Measurements from ENCODE around the gene PDE8A. TPM values are rescaled to one million over a fixed set of nuclear protein-coding genes. Genes with fewer than 3 reads are reported as not detected.

PDE8A gene
- total and polyA plus RNA-seq, 2 donors (not counting 1 experiment from before 2014, with no cell fraction given) = 17.7 to 26.3 TPM

DNA sequence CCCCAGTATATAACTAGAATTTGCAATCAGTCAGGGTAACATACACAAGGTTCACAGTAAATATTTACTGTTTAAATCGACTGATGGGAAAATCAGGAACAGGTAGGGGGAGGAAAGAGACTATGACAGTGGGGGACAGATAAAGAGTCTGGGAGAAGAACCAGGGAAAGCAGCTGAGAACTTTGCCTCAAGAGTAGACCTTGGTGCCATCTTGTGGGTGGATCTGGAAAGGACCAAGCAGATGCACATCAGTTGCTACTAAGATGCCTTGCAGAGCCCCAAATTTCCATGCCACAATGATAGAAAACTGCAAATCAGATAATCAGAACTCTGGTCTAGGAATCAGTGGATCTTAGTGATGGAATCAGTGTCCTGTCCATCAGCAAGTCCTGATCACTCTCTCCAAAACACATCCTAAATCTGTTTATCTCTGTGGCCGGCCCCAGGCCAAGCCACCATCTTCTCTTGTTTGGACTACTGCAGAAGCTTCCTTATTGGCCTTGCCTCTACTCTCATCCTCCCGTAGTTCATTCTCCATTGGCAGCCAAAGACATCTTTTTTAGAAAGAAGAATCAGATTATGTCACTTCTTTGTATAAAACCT is 62.7 kb downstream of the PDE8A start:
- H3K9ac ChIP-seq (ENCODE audit: insufficient read depth, low read length) = no peak overlapping the region
- no peak overlapping the region for H2AFZ ChIP-seq (ENCODE audit: low read length)
- H3K27me3 ChIP-seq (ENCODE audit: control insufficient read depth, insufficient read depth, low read length) = no peaks in the 10 kb centered on the region
- DNase-seq (ENCODE audit: low read depth in 2 of 2) = peak; percentile 60 to 85
- H4K20me1 ChIP-seq (ENCODE audit: control insufficient read depth, extremely low read depth, insufficient read depth, low read length) = no peaks in the 10 kb centered on the region
- no peaks in the 10 kb centered on the region for H3K79me2 ChIP-seq (ENCODE audit: control insufficient read depth, insufficient read depth, low read length)
- no peaks in the 10 kb centered on the region for H3K36me3 ChIP-seq (ENCODE audit: control insufficient read depth, insufficient read depth, low read length)
- H3K4me1 ChIP-seq (ENCODE audit: control insufficient read depth, extremely low read depth, insufficient read depth, low read length) = peaks cover 8% of the 10 kb centered on the region
- no peak overlapping the region for H3K4me3 ChIP-seq (replicated peaks in 1 of 4; ENCODE audit: control extremely low read depth in 1 of 4, insufficient read depth in 1 of 4, low read depth in 3 of 4, low read length in 4 of 4)
- no peak overlapping the region for H3K4me2 ChIP-seq (ENCODE audit: extremely low read depth, insufficient read depth, low read length)
- H3K9me3 ChIP-seq (ENCODE audit: control insufficient read depth, insufficient read depth, low read depth, low read length) = no peaks in the 10 kb centered on the region
- TF ChIP-seq EZH2 (IDR thresholded peaks at IDR 0.05; ENCODE audit: low read length, missing control alignments) = no peak
- TF ChIP-seq, protein P1, sequence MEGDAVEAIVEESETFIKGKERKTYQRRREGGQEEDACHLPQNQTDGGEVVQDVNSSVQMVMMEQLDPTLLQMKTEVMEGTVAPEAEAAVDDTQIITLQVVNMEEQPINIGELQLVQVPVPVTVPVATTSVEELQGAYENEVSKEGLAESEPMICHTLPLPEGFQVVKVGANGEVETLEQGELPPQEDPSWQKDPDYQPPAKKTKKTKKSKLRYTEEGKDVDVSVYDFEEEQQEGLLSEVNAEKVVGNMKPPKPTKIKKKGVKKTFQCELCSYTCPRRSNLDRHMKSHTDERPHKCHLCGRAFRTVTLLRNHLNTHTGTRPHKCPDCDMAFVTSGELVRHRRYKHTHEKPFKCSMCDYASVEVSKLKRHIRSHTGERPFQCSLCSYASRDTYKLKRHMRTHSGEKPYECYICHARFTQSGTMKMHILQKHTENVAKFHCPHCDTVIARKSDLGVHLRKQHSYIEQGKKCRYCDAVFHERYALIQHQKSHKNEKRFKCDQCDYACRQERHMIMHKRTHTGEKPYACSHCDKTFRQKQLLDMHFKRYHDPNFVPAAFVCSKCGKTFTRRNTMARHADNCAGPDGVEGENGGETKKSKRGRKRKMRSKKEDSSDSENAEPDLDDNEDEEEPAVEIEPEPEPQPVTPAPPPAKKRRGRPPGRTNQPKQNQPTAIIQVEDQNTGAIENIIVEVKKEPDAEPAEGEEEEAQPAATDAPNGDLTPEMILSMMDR (conservative IDR thresholded peaks at IDR 0.05 in 1 of 2, IDR thresholded peaks at IDR 0.05 in 1 of 2; ENCODE audit: low read depth in 1 of 2, low read length in 2 of 2) = peak; percentile 66 to 80
- H3K27ac ChIP-seq (ENCODE audit: insufficient read depth, low read length) = no peak overlapping the region

DNA sequence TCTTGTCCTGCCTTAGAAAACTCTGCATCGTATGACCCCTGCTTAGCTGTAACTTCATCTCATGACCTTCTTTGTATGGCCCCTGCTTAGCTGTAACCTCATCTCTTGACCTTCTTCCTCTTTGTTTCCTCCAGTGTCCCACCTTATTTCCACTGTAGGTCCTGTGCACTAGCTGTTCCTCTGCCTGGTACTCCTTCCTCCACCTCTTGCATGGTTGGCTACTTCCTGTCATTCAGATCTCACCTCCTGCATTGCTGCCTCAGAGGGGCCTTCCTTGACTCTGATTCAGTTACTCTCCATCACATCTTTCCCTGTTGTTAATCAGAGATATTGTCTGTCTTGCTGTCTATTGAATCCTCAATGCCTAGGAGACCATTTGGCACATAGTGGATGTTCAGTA is 63.2 kb downstream of the PDE8A start:
- peaks cover 8% of the 10 kb centered on the region for H3K4me1 ChIP-seq (ENCODE audit: control insufficient read depth, extremely low read depth, insufficient read depth, low read length)
- H3K79me2 ChIP-seq (ENCODE audit: control insufficient read depth, insufficient read depth, low read length) = peaks cover 2% of the 10 kb centered on the region
- TF ChIP-seq, protein P1 (conservative IDR thresholded peaks at IDR 0.05 in 1 of 2, IDR thresholded peaks at IDR 0.05 in 1 of 2; ENCODE audit: low read depth in 1 of 2, low read length in 2 of 2) = no peak
- no peak for TF ChIP-seq EZH2 (IDR thresholded peaks at IDR 0.05; ENCODE audit: low read length, missing control alignments)
- no peak overlapping the region for H3K9ac ChIP-seq (ENCODE audit: insufficient read depth, low read length)
- H3K27me3 ChIP-seq (ENCODE audit: control insufficient read depth, insufficient read depth, low read length) = no peaks in the 10 kb centered on the region
- DNase-seq (ENCODE audit: low read depth in 2 of 2) = no peak
- no peak overlapping the region for H3K4me3 ChIP-seq (replicated peaks in 1 of 4; ENCODE audit: control extremely low read depth in 1 of 4, insufficient read depth in 1 of 4, low read depth in 3 of 4, low read length in 4 of 4)
- no peak overlapping the region for H3K4me2 ChIP-seq (ENCODE audit: extremely low read depth, insufficient read depth, low read length)
- H4K20me1 ChIP-seq (ENCODE audit: control insufficient read depth, extremely low read depth, insufficient read depth, low read length) = no peaks in the 10 kb centered on the region
- no peaks in the 10 kb centered on the region for H3K36me3 ChIP-seq (ENCODE audit: control insufficient read depth, insufficient read depth, low read length)
- no peak overlapping the region for H3K27ac ChIP-seq (ENCODE audit: insufficient read depth, low read length)
- no peaks in the 10 kb centered on the region for H3K9me3 ChIP-seq (ENCODE audit: control insufficient read depth, insufficient read depth, low read depth, low read length)
- no peak overlapping the region for H2AFZ ChIP-seq (ENCODE audit: low read length)

DNA sequence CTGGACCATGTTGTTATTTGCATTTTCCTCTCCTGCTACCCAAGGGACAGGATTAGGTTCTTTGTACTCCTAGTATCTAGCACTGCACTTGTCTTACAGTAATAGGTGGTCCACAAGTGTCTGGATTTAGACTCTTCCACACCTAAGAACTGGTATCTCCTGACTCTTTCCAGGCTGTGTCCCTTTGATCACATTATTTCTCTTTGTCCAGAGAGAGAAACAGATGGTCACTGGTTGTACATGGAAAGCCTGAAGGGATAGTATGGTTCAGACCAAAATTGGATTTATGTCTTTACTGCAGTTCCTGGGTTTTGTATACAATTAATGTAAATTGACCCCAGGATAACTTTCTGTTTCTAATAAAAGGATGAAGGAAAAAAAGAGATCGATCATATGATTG is 64.0 kb downstream of the PDE8A start:
- H3K9me3 ChIP-seq (ENCODE audit: control insufficient read depth, insufficient read depth, low read depth, low read length) = no peaks in the 10 kb centered on the region
- H3K4me1 ChIP-seq (ENCODE audit: control insufficient read depth, extremely low read depth, insufficient read depth, low read length) = peaks cover 8% of the 10 kb centered on the region
- H3K4me3 ChIP-seq (replicated peaks in 1 of 4; ENCODE audit: control extremely low read depth in 1 of 4, insufficient read depth in 1 of 4, low read depth in 3 of 4, low read length in 4 of 4) = no peak overlapping the region
- H4K20me1 ChIP-seq (ENCODE audit: control insufficient read depth, extremely low read depth, insufficient read depth, low read length) = no peaks in the 10 kb centered on the region
- TF ChIP-seq EZH2 (IDR thresholded peaks at IDR 0.05; ENCODE audit: low read length, missing control alignments) = no peak
- TF ChIP-seq, protein P1 (conservative IDR thresholded peaks at IDR 0.05 in 1 of 2, IDR thresholded peaks at IDR 0.05 in 1 of 2; ENCODE audit: low read depth in 1 of 2, low read length in 2 of 2) = no peak
- no peak for DNase-seq (ENCODE audit: low read depth in 2 of 2)
- H3K27ac ChIP-seq (ENCODE audit: insufficient read depth, low read length) = no peak overlapping the region
- peaks cover 2% of the 10 kb centered on the region for H3K79me2 ChIP-seq (ENCODE audit: control insufficient read depth, insufficient read depth, low read length)
- no peaks in the 10 kb centered on the region for H3K36me3 ChIP-seq (ENCODE audit: control insufficient read depth, insufficient read depth, low read length)
- no peaks in the 10 kb centered on the region for H3K27me3 ChIP-seq (ENCODE audit: control insufficient read depth, insufficient read depth, low read length)
- no peak overlapping the region for H3K9ac ChIP-seq (ENCODE audit: insufficient read depth, low read length)
- H3K4me2 ChIP-seq (ENCODE audit: extremely low read depth, insufficient read depth, low read length) = no peak overlapping the region
- no peak overlapping the region for H2AFZ ChIP-seq (ENCODE audit: low read length)
